CD14-positive monocyte (primary cell): ENCODE results near the gene IL3RA. TPM values are rescaled to one million over a fixed set of nuclear protein-coding genes. Genes with fewer than 3 reads are reported as not detected.

Source experiments
- DNase-seq, 3 donors: peaks; one replicate each; pipeline ENCODE4 v3.0.0-alpha.2; 2011 to 2022
- H2AFZ ChIP-seq: 2 replicates; pipeline ENCODE4 v1.6.0; 2012; ENCODE audit warnings: mild to moderate bottlenecking, low read depth, low read length, inconsistent platforms; ENCODE audit not compliant: insufficient read depth, poor library complexity, severe bottlenecking
- H3K27ac ChIP-seq, 2 donors: 1 replicate in 1 of 2; 2 replicates in 1 of 2; pipeline ENCODE4 v1.5.1; 2012 to 2013; ENCODE audit warnings: low read length in 2 of 2, control low read depth in 1 of 2, inconsistent platforms in 1 of 2, low read depth in 1 of 2, mild to moderate bottlenecking in 1 of 2
- H3K27me3 ChIP-seq, 2 donors: one replicate each; pipeline versions ENCODE4 v1.6.0 to v1.6.1; 2011 to 2013; ENCODE audit warnings: low read length in 2 of 2; ENCODE audit not compliant: control insufficient read depth in 2 of 2, insufficient read depth in 2 of 2
- H3K36me3 ChIP-seq, 2 donors: replicated peaks in 1 of 2; 1 replicate in 1 of 2; 2 replicates in 1 of 2; pipeline versions ENCODE4 v1.5.1 to v1.6.1; 2012 to 2013; ENCODE audit warnings: low read length in 2 of 2, control low read depth in 1 of 2, inconsistent platforms in 1 of 2, mild to moderate bottlenecking in 1 of 2; ENCODE audit not compliant: insufficient read depth in 2 of 2, control insufficient read depth in 1 of 2
- H3K4me1 ChIP-seq, 2 donors: 1 replicate in 1 of 2; 2 replicates in 1 of 2; pipeline versions ENCODE4 v1.5.1 to v1.6.1; 2012 to 2013; ENCODE audit warnings: low read length in 2 of 2, control low read depth in 1 of 2, inconsistent platforms in 1 of 2, mild to moderate bottlenecking in 1 of 2, moderate library complexity in 1 of 2; ENCODE audit not compliant: insufficient read depth in 2 of 2, control insufficient read depth in 1 of 2
- H3K4me2 ChIP-seq: replicated peaks from 2 replicates; pipeline ENCODE3; 2012; ENCODE audit warnings: low read length, moderate library complexity, mild to moderate bottlenecking; ENCODE audit not compliant: poor library complexity, severe bottlenecking; ENCODE audit errors: extremely low read depth
- H3K4me3 ChIP-seq, 3 experiments: fragments of 200-600 bp in 1 of 3; sonication (generic) in 1 of 3; replicated peaks in 1 of 3; 1 replicate in 2 of 3; 2 replicates in 1 of 3; pipeline ENCODE4 v1.5.1; 2011 to 2013; ENCODE audit warnings: low read length in 3 of 3, mild to moderate bottlenecking in 3 of 3, control low read depth in 2 of 3, low read depth in 2 of 3, inconsistent platforms in 1 of 3, moderate library complexity in 1 of 3
- H3K79me2 ChIP-seq: 2 replicates; pipeline ENCODE4 v1.6.0; 2012; ENCODE audit warnings: mild to moderate bottlenecking, control low read depth, inconsistent platforms, low read length, moderate library complexity; ENCODE audit not compliant: insufficient read depth
- H3K9ac ChIP-seq: 2 replicates; pipeline ENCODE4 v1.6.0; 2017; ENCODE audit warnings: low read length, mild to moderate bottlenecking; ENCODE audit not compliant: insufficient read depth, poor library complexity, severe bottlenecking
- H3K9me3 ChIP-seq, 2 donors: replicated peaks in 1 of 2; 1 replicate in 1 of 2; 2 replicates in 1 of 2; pipeline versions ENCODE4 v1.5.1 to v1.6.1; 2012 to 2013; ENCODE audit warnings: low read length in 2 of 2, control low read depth in 1 of 2; ENCODE audit not compliant: control insufficient read depth in 1 of 2, insufficient read depth in 1 of 2
- H4K20me1 ChIP-seq: 2 replicates; pipeline ENCODE4 v1.6.0; 2012; ENCODE audit warnings: mild to moderate bottlenecking, low read length, control low read depth, moderate library complexity; ENCODE audit not compliant: insufficient read depth
- H3K27ac Mint-ChIP-seq, 7 donors: one replicate each; pipeline ENCODE4 v1.8.0; 2020; ENCODE audit warnings: mild to moderate bottlenecking in 7 of 7, mixed read lengths in 7 of 7, moderate library complexity in 6 of 7, inconsistent platforms in 2 of 7
- H3K27me3 Mint-ChIP-seq, 3 donors: one replicate each; pipeline ENCODE4 v1.8.0; 2021 to 2022; ENCODE audit warnings: low read depth in 3 of 3, mild to moderate bottlenecking in 3 of 3, mixed read lengths in 3 of 3, moderate library complexity in 3 of 3, inconsistent platforms in 1 of 3
- H3K36me3 Mint-ChIP-seq, 2 donors: one replicate each; pipeline ENCODE4 v1.8.0; 2020; ENCODE audit warnings: mixed read lengths in 2 of 2, inconsistent platforms in 1 of 2, mild to moderate bottlenecking in 1 of 2
- H3K4me1 Mint-ChIP-seq: one replicate; pipeline ENCODE4 v1.8.0; 2020; ENCODE audit warnings: mild to moderate bottlenecking, mixed read lengths
- H3K4me3 Mint-ChIP-seq, 2 donors: one replicate each; pipeline ENCODE4 v1.8.0; 2020; ENCODE audit warnings: mild to moderate bottlenecking in 2 of 2, mixed read lengths in 2 of 2, moderate library complexity in 1 of 2
- H3K9me3 Mint-ChIP-seq, 7 donors: one replicate each; pipeline ENCODE4 v1.8.0; 2020 to 2022; ENCODE audit warnings: mixed read lengths in 7 of 7, mild to moderate bottlenecking in 6 of 7, moderate library complexity in 6 of 7, inconsistent platforms in 2 of 7
- WGBS: methylation state at CpG from one replicate; pipeline ENCODE4 v1.1.5; 2013; ENCODE audit warnings: missing lambda C conversion rate; ENCODE audit not compliant: insufficient coverage; 5-methylcytosine and 5-hydroxymethylcytosine counted together
- intact Hi-C, 2 donors: fragments of 100-400 bp; cut with micrococcal nuclease; formaldehyde crosslinking; loops; one replicate each; pipeline versions ENCODE4 v1.15.0 to v1.15.1; 2023
- polyA plus RNA-seq, 3 donors: library from polyadenylated mRNA; depleted of rRNA in 1 of 3; unstranded in 2 of 3; stranded (reverse) in 1 of 3; fragments of 300-500 nt in 2 of 3; fragments of >200 nt in 1 of 3; fragmentation: Illumina TruSeq in 2 of 3; gene quantifications; 1 replicate in 2 of 3; 2 replicates in 1 of 3; pipeline ENCODE4 v1.2.3, GENCODE V29; 2012 to 2021
- small RNA-seq: library from RNA; depleted of rRNA; stranded (forward); fragments of <200 nt; gene quantifications from one replicate; pipeline ENCODE3, GENCODE V24; 2012; ENCODE audit warnings: low read depth; ENCODE audit not compliant: insufficient read length
- TF ChIP-seq, protein P1 (sequence below): fragments of 200-600 bp; IDR thresholded peaks from one replicate; pipeline ENCODE4 v1.8.0; 2022; ENCODE audit warnings: antibody characterized with exemption, mild to moderate bottlenecking

Gene IL3RA
- polyA plus RNA-seq, 3 donors: 2.9 to 12.0 (median 4.4) TPM

GRCh38 chrX:1427756-1428155, 91.2 kb downstream of the IL3RA start:
- Mint-ChIP-seq H3K4me3 (no peak overlapping the region), H3K4me1 (no peaks in the 10 kb centered on the region)
- intact Hi-C loops: no loop called here

GRCh38 chrX:1430451-1430850, 93.9 kb downstream of the IL3RA start:
- peaks cover 0 to 7% (median 2%) of the 10 kb centered on the region in 7 donors for H3K9me3 Mint-ChIP-seq
- H3K4me3 Mint-ChIP-seq: no peak overlapping the region
- Histone ChIP-seq H3K9ac (no peak overlapping the region), H4K20me1 (no peaks in the 10 kb centered on the region), H3K4me3 (no peak overlapping the region), H3K36me3 (peaks cover 9 to 21% of the 10 kb centered on the region in 2 donors), H3K27me3 (no peaks in the 10 kb centered on the region), H3K4me1 (no peaks in the 10 kb centered on the region), H3K27ac (no peak overlapping the region), H3K79me2 (no peaks in the 10 kb centered on the region), H2AFZ (no peak overlapping the region), H3K9me3 (peaks cover 0 to 7% of the 10 kb centered on the region in 2 donors), H3K4me2 (no peak overlapping the region)
- H3K27ac Mint-ChIP-seq: no peak overlapping the region
- 92% methylated on average over 5 of the region's 10 CpGs for WGBS
- no peaks in the 10 kb centered on the region for H3K4me1 Mint-ChIP-seq
- DNase-seq: no peak
- peaks cover 34 to 53% of the 10 kb centered on the region in 2 donors for H3K36me3 Mint-ChIP-seq
- intact Hi-C loops: no loop called here
- TF ChIP-seq, protein P1, sequence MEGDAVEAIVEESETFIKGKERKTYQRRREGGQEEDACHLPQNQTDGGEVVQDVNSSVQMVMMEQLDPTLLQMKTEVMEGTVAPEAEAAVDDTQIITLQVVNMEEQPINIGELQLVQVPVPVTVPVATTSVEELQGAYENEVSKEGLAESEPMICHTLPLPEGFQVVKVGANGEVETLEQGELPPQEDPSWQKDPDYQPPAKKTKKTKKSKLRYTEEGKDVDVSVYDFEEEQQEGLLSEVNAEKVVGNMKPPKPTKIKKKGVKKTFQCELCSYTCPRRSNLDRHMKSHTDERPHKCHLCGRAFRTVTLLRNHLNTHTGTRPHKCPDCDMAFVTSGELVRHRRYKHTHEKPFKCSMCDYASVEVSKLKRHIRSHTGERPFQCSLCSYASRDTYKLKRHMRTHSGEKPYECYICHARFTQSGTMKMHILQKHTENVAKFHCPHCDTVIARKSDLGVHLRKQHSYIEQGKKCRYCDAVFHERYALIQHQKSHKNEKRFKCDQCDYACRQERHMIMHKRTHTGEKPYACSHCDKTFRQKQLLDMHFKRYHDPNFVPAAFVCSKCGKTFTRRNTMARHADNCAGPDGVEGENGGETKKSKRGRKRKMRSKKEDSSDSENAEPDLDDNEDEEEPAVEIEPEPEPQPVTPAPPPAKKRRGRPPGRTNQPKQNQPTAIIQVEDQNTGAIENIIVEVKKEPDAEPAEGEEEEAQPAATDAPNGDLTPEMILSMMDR: no peak
- H3K27me3 Mint-ChIP-seq: peaks cover 0 to 2% (median 1%) of the 10 kb centered on the region in 3 donors

More at GRCh38 chrX:1427756-1428155, 91.2 kb downstream of the IL3RA start:
- no peak overlapping the region for H2AFZ ChIP-seq
- no peaks in the 10 kb centered on the region for H3K79me2 ChIP-seq
- no peak overlapping the region for H3K4me2 ChIP-seq
- peaks cover 36 to 61% of the 10 kb centered on the region in 2 donors for H3K36me3 Mint-ChIP-seq
- H3K4me1 ChIP-seq: no peaks in the 10 kb centered on the region
- H3K9ac ChIP-seq: no peak overlapping the region
- H3K27me3 Mint-ChIP-seq: peaks cover 0 to 3% (median 3%) of the 10 kb centered on the region in 3 donors
- H3K27ac ChIP-seq: no peak overlapping the region
- H3K27me3 ChIP-seq: no peaks in the 10 kb centered on the region
- DNase-seq: no peak
- H4K20me1 ChIP-seq: no peaks in the 10 kb centered on the region
- H3K9me3 ChIP-seq: peaks cover 16 to 19% of the 10 kb centered on the region in 2 donors
- no peak overlapping the region for H3K27ac Mint-ChIP-seq
- TF ChIP-seq, protein P1: no peak
- H3K4me3 ChIP-seq: no peak overlapping the region
- 95% methylated on average over 27 of the region's 32 CpGs for WGBS
- peaks cover 11 to 19% of the 10 kb centered on the region in 2 donors for H3K36me3 ChIP-seq
- H3K9me3 Mint-ChIP-seq: peaks cover 15 to 24% (median 17%) of the 10 kb centered on the region in 7 donors

Small RNA genes within 50 kb of the gene (small RNA-seq; reads per million reads assigned to genes)
- gene MIR3690 (not detected), gene RNA5SP498 (0.71 reads per million)

Other genes starting within 250 kb of the IL3RA start
- gene CRLF2, start 124.1 kb upstream of the IL3RA start, polyA plus RNA-seq: under 1 TPM in 2 of 3 donors, not detected in 1; 0.11 to 0.17 TPM
- 100 to 1,000 TPM in 1 of 3 donors, 10 to 100 TPM in 2; 73.8 to 125 (median 77.4) TPM for gene CSF2RA, start 68.0 kb upstream of the IL3RA start, polyA plus RNA-seq
- 100 to 1,000 TPM; 442 to 769 (median 449) TPM for gene SLC25A6, start 55.3 kb downstream of the IL3RA start, polyA plus RNA-seq
- gene ASMTL, start 116.1 kb downstream of the IL3RA start, polyA plus RNA-seq: 10 to 100 TPM; 19.0 to 31.5 (median 31.0) TPM
- 10 to 100 TPM; 18.9 to 40.0 (median 33.3) TPM for gene P2RY8, start 200.4 kb downstream of the IL3RA start, polyA plus RNA-seq